NCI-H1436 treated with DMSO at 0.1 percent for 48 hours (cell line): Measurements from ENCODE around the gene LIX1.

Source experiments
- DNase-seq: peaks from one replicate; lab custom pipeline; 2025; lab: John Stamatoyannopoulos, UW

The LIX1 gene

GRCh38 chr5:97074859-97075489, 67.4 kb downstream of the LIX1 start:
- no peak for DNase-seq

- DNase-seq = no peak
Measured at GRCh38 chr5:97073420-97073819, 69.0 kb downstream of the LIX1 start.

GRCh38 chr5:97072696-97073095, 69.7 kb downstream of the LIX1 start:
- no peak for DNase-seq

- no peak for DNase-seq
Measured at GRCh38 chr5:97071993-97072392, 70.4 kb downstream of the LIX1 start.

GRCh38 chr5:97071101-97071500, 71.3 kb downstream of the LIX1 start:
- DNase-seq = no peak

GRCh38 chr5:97070234-97070633, 72.2 kb downstream of the LIX1 start:
- DNase-seq = no peak

- no peak for DNase-seq
Measured at GRCh38 chr5:97067296-97067850, 75.0 kb downstream of the LIX1 start.

- no peak for DNase-seq
Measured at GRCh38 chr5:97065475-97065874, 76.9 kb downstream of the LIX1 start.

GRCh38 chr5:97063251-97063650, 79.2 kb downstream of the LIX1 start:
- no peak for DNase-seq

- DNase-seq = no peak
Measured at GRCh38 chr5:97062046-97062445, 80.4 kb downstream of the LIX1 start.

GRCh38 chr5:97056263-97056662, 86.1 kb downstream of the LIX1 start:
- no peak for DNase-seq

GRCh38 chr5:97049175-97049574, 93.2 kb downstream of the LIX1 start:
- DNase-seq = no peak

- no peak for DNase-seq
Measured at GRCh38 chr5:97047076-97047475, 95.3 kb downstream of the LIX1 start.

GRCh38 chr5:97046270-97046982, 96.0 kb downstream of the LIX1 start:
- no peak for DNase-seq

GRCh38 chr5:97044052-97044451, 98.4 kb downstream of the LIX1 start:
- DNase-seq = no peak

GRCh38 chr5:97043511-97043910, 98.9 kb downstream of the LIX1 start:
- no peak for DNase-seq

- DNase-seq = no peak
Measured at GRCh38 chr5:97042996-97043395, 99.4 kb downstream of the LIX1 start.
